ENCODE data around the gene GPR3.
"Not testable (repeated sequence)": the region's sequence is repeated elsewhere in the genome, so short reads cannot be mapped to it uniquely, and the experiment has no call there.

GPR3 gene

DNA sequence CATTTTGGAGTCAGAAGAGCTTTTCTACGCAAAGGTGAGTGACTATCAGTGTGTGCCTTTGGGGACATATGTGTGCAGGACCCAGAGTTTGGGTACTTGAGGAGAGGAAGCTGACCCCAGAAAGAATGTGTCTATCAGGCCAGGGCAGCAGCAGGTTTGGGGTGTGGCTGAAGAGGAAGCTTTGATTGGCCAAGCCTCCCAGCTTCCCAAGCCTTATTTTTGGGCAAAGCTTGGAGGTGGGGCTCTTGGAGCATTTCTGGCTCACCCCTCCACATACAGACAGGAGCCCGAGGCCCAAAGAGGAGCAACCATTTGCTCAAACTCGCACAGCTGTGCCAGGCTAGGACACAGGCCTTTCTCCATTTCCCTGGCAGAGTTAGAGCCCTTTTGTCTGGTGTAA is 4.7 kb downstream of the GPR3 start:
- no peak for DNase-seq (ENCODE audit: low read depth)
- H3K4me3 ChIP-seq (ENCODE audit: low read depth, low read length): no peak overlapping the region

DNA sequence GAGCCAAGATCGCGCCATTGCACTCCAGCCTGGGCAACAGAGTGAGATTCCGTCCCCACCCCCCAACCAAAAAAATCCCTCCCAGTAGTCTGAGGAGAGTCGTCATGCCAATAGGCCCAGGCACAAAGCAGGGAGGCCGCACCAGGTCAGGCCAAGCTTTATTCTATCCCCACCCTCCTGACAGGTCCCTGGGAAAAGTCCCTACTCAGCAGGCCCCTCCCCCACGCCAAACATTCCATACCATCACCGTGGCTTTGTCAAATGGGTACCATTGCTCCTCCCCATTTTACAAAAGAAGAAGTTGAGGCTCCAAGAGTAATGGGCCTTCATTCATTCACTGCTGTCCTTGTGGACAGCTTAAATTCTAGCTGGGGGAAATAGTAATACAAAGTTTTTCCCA is 5.3 kb downstream of the GPR3 start:
- no peak for DNase-seq (ENCODE audit: low read depth)
- H3K4me3 ChIP-seq (ENCODE audit: low read depth, low read length): no peak overlapping the region

GRCh38 chr1:27398405-27399149 is 6.2 kb downstream of the GPR3 start:
- no peak for DNase-seq (ENCODE audit: low read depth)
- no peak overlapping the region for H3K4me3 ChIP-seq (ENCODE audit: low read depth, low read length)

- no peak for DNase-seq (ENCODE audit: low read depth)
- no peak overlapping the region for H3K4me3 ChIP-seq (ENCODE audit: low read depth, low read length)
Observed at GRCh38 chr1:27399251-27400025, 7.0 kb downstream of the GPR3 start.

DNA sequence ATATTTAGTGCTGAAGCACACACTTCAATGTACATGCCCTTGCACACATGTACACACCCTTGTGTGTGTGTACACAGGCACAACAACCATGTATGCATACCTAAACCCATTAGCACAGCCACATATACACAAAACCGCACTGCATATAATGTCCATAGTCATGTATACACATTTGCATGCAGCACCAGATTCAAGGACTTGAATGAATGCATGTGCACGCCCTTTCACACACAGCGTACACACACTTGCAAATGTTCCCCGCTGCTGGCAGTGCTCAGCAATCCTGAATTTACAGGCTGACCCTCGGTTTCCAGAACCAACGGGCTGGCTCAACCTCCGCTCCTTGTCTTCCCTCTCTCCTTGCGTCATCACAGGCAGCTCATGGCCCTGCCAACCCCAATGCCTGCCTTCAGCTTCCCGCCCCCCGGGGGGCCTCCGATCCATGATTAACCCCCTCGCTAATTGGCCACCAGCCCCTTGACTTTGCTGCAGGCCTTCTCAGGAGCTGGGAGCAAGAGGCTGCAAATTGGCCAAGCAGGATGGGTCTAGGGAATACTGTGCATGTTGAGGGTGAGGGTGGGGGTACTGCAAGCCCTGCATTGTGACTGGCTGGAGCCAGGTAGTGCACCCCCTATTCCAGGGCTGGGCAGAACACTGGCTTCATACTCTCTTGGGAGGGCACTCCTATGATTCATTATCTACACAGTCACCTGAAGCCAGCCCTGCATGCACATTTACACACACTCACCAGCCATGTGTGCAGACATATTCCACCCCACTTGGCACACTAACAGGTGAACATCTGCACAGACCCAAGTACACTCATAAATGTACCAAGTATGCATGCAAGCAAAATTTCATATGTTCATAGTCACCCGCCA is 7.9 kb downstream of the GPR3 start:
- no peak for DNase-seq (ENCODE audit: low read depth)
- H3K4me3 ChIP-seq (ENCODE audit: low read depth, low read length): no peak overlapping the region

DNA sequence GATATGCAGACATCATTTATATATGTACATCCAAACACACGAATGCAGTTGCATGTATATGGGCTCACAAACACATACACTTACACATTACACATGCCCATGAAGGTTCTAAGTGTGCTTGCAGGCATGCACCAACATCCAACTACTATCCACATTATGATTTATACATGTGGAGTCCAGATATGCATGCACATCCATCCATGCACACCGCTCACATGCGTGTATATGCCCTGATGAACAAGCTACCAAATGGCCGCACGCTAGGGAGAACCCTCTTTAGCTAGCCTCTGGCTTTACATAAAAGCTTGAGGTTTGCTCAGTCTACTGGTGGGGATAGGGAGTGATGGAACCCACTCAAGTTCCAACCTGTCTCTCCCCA is 8.5 kb downstream of the GPR3 start:
- H3K4me3 ChIP-seq (ENCODE audit: low read depth, low read length): no peak overlapping the region
- DNase-seq (ENCODE audit: low read depth): no peak

- no peak overlapping the region for H3K4me3 ChIP-seq (ENCODE audit: low read depth, low read length)
- no peak for DNase-seq (ENCODE audit: low read depth)
Observed at GRCh38 chr1:27402349-27402754, 9.9 kb downstream of the GPR3 start.

- H3K4me3 ChIP-seq (ENCODE audit: low read depth, low read length): no peak overlapping the region
- DNase-seq (ENCODE audit: low read depth): peak; percentile 60
Observed at GRCh38 chr1:27403065-27403726, 10.8 kb downstream of the GPR3 start.

GRCh38 chr1:27403931-27404330 is 11.5 kb downstream of the GPR3 start:
- H3K4me3 ChIP-seq (ENCODE audit: low read depth, low read length): no peak overlapping the region
- DNase-seq (ENCODE audit: low read depth): no peak

DNA sequence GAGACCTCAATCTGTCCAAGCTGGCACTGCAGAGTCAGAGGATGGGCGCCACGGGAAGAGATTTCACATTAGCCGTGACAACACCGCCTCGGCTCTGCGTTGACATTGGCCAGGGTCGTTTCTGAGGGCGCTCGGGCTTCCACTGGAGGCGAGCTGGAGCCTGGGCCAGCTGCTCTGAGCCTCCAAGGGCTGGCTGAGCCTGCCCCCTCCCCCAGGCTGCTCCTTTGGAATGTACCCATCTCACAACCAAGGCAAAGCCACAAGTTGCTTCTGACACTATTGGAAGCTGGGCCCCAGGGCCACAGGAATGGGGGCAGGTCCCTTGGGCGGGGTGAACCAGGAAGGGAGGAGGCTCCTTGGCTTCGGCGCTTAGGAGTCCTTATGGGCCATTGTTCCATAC is 12.7 kb downstream of the GPR3 start:
- peak; percentile 56 for DNase-seq (ENCODE audit: low read depth)
- H3K4me3 ChIP-seq (ENCODE audit: low read depth, low read length): no peak overlapping the region

GRCh38 chr1:27405598-27406361 is 13.4 kb downstream of the GPR3 start:
- not testable (repeated sequence) for H3K4me3 ChIP-seq (ENCODE audit: low read depth, low read length); DNase-seq (ENCODE audit: low read depth)

DNA sequence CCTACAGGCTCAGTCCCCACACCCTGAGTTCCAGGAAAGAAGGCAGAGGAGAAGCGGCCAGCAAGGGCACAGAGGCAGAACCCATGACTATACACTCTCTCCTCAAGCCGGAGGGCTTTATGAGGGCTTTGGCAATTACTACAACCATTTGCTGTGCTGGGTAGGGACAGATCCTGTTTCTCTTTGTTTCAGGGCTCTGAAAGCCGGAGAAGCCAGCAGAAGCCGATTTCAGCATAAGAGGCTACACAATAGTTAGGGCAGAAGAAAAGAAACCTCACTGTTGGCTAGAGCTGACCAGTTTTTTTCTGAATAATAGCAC is 13.9 kb downstream of the GPR3 start:
- no peak overlapping the region for H3K4me3 ChIP-seq (ENCODE audit: low read depth, low read length)
- no peak for DNase-seq (ENCODE audit: low read depth)

DNA sequence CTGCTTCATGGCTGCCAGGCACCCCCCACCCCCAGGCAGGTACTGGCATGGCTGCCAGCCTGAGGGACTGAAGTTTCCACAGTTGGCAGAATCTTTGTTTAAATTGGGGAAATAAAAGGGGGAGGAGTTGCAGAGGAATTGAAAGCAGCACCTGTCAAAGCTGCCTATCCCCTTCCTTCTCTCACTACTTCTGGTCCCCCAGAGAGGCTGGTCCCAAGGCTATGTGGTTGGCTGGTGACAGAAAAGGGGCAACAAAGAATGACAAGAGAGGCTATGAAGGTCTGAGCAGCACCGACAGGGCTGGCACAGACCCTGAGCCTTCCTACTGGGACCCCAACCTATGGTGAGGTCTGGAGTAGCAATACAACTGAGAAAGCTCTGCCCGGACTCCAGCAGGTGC is 14.4 kb downstream of the GPR3 start:
- H3K4me3 ChIP-seq (ENCODE audit: low read depth, low read length); DNase-seq (ENCODE audit: low read depth): not testable (repeated sequence)

- DNase-seq (ENCODE audit: low read depth): no peak
- no peak overlapping the region for H3K4me3 ChIP-seq (ENCODE audit: low read depth, low read length)
Observed at GRCh38 chr1:27408151-27408550, 15.7 kb downstream of the GPR3 start.

DNA sequence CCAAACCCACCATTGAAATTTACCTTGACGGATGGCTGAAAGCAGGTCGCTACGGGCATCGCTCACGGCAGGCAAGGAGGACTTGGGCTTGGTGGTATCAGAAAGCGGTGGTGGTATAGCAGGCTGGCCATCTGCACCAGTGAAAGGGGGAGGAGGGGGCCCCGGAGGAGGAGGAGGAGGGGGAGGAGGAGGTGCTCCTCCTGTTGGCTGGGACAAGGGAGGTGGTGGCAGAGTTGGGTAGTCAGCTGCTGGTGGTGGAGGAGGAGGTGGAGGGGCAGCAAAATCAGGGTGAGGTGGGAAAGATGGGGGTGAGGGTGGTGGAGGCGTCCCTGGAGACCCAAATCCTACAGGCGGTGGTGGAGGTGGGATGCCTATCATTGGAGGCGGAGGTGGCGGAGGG is 17.2 kb downstream of the GPR3 start:
- no peak for DNase-seq (ENCODE audit: low read depth)
- H3K4me3 ChIP-seq (ENCODE audit: low read depth, low read length): no peak overlapping the region

DNA sequence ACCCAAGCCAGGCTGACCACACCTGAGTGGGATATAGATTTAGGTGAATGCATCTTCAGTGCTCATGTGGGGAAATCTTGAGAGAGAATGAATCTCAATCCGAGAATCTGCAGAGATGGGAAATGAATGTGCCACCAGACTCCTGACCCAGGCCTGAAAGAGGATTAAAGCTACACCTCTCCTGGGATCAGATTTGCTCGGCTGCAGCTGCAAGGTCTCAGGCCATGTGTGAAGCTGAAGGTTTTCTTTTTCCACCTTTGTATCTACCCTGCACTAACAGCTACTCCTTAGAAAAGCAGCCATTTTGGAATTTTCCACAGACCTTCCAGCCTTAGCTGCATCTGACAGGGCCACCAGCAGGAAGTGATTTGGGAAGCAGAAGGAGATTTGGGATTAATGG is 18.3 kb downstream of the GPR3 start:
- no peak for DNase-seq (ENCODE audit: low read depth)
- H3K4me3 ChIP-seq (ENCODE audit: low read depth, low read length): no peak overlapping the region

GRCh38 chr1:27412502-27412901 is 20.1 kb downstream of the GPR3 start:
- no peak overlapping the region for H3K4me3 ChIP-seq (ENCODE audit: low read depth, low read length)
- DNase-seq (ENCODE audit: low read depth): no peak

DNA sequence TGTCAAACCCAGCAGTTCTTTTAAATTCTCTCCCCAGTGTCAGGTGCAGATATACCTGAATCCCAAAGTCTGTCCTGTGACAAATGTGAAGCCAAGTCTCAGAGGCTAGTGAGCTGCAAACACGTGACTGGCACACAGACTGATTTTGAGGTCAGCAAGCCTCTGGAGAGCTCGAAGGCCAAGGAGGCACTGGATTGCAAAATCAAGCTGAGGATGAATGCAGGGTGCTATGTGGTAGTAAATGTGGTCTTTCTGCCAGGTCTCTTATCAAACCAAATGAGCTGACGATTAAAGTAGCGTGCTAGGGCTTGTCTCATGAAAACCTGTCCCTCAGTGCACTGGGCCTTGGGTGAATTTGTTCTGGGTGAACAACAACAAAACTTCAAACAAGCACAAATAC is 20.6 kb downstream of the GPR3 start:
- no peak overlapping the region for H3K4me3 ChIP-seq (ENCODE audit: low read depth, low read length)
- no peak for DNase-seq (ENCODE audit: low read depth)

GRCh38 chr1:27414091-27414490 is 21.7 kb downstream of the GPR3 start:
- DNase-seq (ENCODE audit: low read depth): no peak
- no peak overlapping the region for H3K4me3 ChIP-seq (ENCODE audit: low read depth, low read length)

Data from skeletal muscle cell (primary cell).